Prostate gland (tissue), 2 donors: ENCODE data around the gene MS4A15. TPM values are rescaled to one million over a fixed set of nuclear protein-coding genes. Genes with fewer than 3 reads are reported as not detected.

Experiments
- DNase-seq: peaks from one replicate; pipeline ENCODE4 v3.0.0-alpha.2; 2019; ENCODE audit warnings: low spot score
- H3K27ac ChIP-seq, 2 donors: fragments of 200-600 bp; sonication (generic); 2 replicates each; pipeline ENCODE4 v1.5.1; 2017 to 2019
- H3K27me3 ChIP-seq: fragments of 200-600 bp; sonication (generic); replicated peaks from 2 replicates; pipeline ENCODE4 v1.5.1; 2019; ENCODE audit not compliant: insufficient read depth
- H3K36me3 ChIP-seq, 2 donors: fragments of 200-600 bp; sonication (generic); 1 replicate in 1 of 2; 2 replicates in 1 of 2; pipeline versions ENCODE4 v1.5.1 to v1.8.1; 2017 to 2019
- H3K4me1 ChIP-seq: fragments of 200-600 bp; sonication (generic); replicated peaks from 2 replicates; pipeline ENCODE4 v1.5.1; 2019
- H3K4me3 ChIP-seq, 2 donors: fragments of 200-600 bp; sonication (generic); 2 replicates each; pipeline ENCODE4 v1.5.1; 2017 to 2019
- H3K9me3 ChIP-seq: fragments of 200-600 bp; sonication (generic); 2 replicates; pipeline ENCODE4 v1.5.1; 2017
- CTCF ChIP-seq, 4 experiments: fragments of 200-600 bp in 2 of 4; fragments of 450-650 bp in 2 of 4; sonication (generic) in 2 of 4; IDR thresholded peaks; 1 replicate in 3 of 4; 2 replicates in 1 of 4; pipeline ENCODE4 v1.5.1; 2016 to 2019; ENCODE audit warnings: antibody characterized with exemption in 4 of 4, mild to moderate bottlenecking in 2 of 4, moderate library complexity in 2 of 4
- POLR2A ChIP-seq: fragments of 450-650 bp; IDR thresholded peaks from one replicate; pipeline ENCODE4 v1.6.1; 2016; ENCODE audit warnings: antibody characterized with exemption, mild to moderate bottlenecking
- POLR2AphosphoS5 ChIP-seq: sonication (generic); formaldehyde crosslinking; IDR thresholded peaks from one replicate; pipeline ENCODE4 v1.6.1; 2017; ENCODE audit warnings: antibody characterized with exemption
- WGBS: methylation state at CpG from one replicate; pipeline ENCODE4 v1.1.5; 2018; 5-methylcytosine and 5-hydroxymethylcytosine counted together
- intact Hi-C: fragments of 100-400 bp; cut with DNase I; formaldehyde crosslinking; loops from one replicate; pipeline ENCODE4 v1.14.2; 2022
- total RNA-seq, 2 donors: library from RNA; depleted of rRNA; stranded (reverse); fragments of >200 nt; gene quantifications; one replicate each; pipeline ENCODE4 v1.1.0, GENCODE V29; 2016

Gene MS4A15
- total RNA-seq, 2 donors from 2014 or later: not detected

- Histone ChIP-seq H3K27me3 (no peaks in the 10 kb centered on the region), H3K36me3 (no peaks in the 10 kb centered on the region), H3K4me1 (no peaks in the 10 kb centered on the region), H3K27ac (no peak overlapping the region), H3K9me3 (no peaks in the 10 kb centered on the region), H3K4me3 (no peak overlapping the region)
- WGBS: 81% methylated on average over 5 of the region's 5 CpGs
- no peak for TF ChIP-seq POLR2A
- no peak for TF ChIP-seq POLR2AphosphoS5
- TF ChIP-seq CTCF (IDR thresholded peaks at IDR 0.05): no peak
- no peak for DNase-seq
- intact Hi-C loops: no loop called here
Measured at GRCh38 chr11:60717956-60718355, 38.7 kb upstream of the MS4A15 start.

- no peaks in the 10 kb centered on the region for H3K4me1 ChIP-seq
- no peak for DNase-seq
- no peaks in the 10 kb centered on the region for H3K9me3 ChIP-seq
- intact Hi-C loops: no loop called here
- H3K27me3 ChIP-seq: no peaks in the 10 kb centered on the region
- TF ChIP-seq POLR2AphosphoS5 (no peak), CTCF (IDR thresholded peaks at IDR 0.05) (no peak), POLR2A (no peak)
- 46% methylated on average over 10 of the region's 10 CpGs for WGBS
- H3K36me3 ChIP-seq: no peaks in the 10 kb centered on the region
- H3K4me3 ChIP-seq: no peak overlapping the region
- H3K27ac ChIP-seq: no peak overlapping the region
Measured at GRCh38 chr11:60718524-60719316, 37.9 kb upstream of the MS4A15 start.

DNA sequence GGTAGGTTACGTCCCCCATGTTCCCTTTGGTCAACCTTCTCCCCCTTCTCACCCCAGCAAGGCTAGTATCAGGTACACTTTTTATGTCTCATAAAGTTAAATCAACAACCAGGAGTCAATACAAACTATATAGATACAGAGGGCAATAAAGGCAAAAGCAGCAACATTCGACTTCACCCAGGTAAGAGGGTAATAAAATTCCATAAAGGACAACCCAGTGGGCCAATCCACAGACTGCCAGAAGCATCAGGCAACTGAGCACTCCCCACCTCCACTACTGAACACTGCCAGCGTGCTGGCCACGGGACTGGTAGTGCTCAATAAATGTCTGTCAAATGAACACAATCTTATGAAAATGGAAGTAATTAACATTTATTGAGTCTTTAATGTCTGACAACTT is 37.3 kb upstream of the MS4A15 start:
- Histone ChIP-seq H3K36me3 (no peaks in the 10 kb centered on the region), H3K4me3 (no peak overlapping the region), H3K4me1 (no peaks in the 10 kb centered on the region), H3K27me3 (no peaks in the 10 kb centered on the region), H3K27ac (no peak overlapping the region), H3K9me3 (no peaks in the 10 kb centered on the region)
- DNase-seq: peak; percentile 37
- TF ChIP-seq POLR2AphosphoS5 (peak; percentile 47), POLR2A (no peak)
- 35% methylated on average over 4 of the region's 4 CpGs for WGBS
- intact Hi-C loops: no loop called here

GRCh38 chr11:60720460-60720859 is 36.2 kb upstream of the MS4A15 start:
- WGBS: 83% methylated on average over 6 of the region's 6 CpGs
- no peak overlapping the region for H3K4me3 ChIP-seq
- H3K36me3 ChIP-seq: no peaks in the 10 kb centered on the region
- TF ChIP-seq POLR2A (no peak), CTCF (IDR thresholded peaks at IDR 0.05) (no peak), POLR2AphosphoS5 (no peak)
- H3K9me3 ChIP-seq: no peaks in the 10 kb centered on the region
- no peaks in the 10 kb centered on the region for H3K4me1 ChIP-seq
- no peaks in the 10 kb centered on the region for H3K27me3 ChIP-seq
- intact Hi-C loops: no loop called here
- no peak overlapping the region for H3K27ac ChIP-seq
- DNase-seq: no peak

DNA sequence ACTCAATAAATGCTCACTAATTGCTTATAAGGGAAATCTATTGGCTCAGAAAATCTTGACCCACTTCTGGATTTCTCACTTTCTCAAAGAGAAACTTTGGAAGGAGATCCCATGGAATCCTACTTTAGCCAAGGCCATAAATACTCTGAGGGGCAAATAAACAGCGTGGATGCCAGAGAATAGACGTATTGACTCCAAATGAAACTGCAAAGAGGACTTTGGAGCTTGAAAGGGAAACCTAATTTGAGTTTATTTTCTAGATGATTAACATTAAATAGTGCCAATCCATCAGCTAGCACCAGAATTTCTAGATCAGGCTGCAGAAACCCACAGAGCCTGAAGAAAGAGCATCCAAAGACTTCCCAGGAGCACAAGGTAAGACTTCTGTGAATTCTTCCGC is 32.2 kb upstream of the MS4A15 start, which contains the start of gene MS4A18:
Gene MS4A18 (plus strand): TSS at position 301 of the 400 bp plus-strand sequence.
- intact Hi-C loops: no loop called here
- WGBS: 81% methylated on average over 3 of the region's 3 CpGs
- DNase-seq: no peak

More for the DNA sequence above, 32.2 kb upstream of the MS4A15 start, which contains the start of gene MS4A18:
- Histone ChIP-seq H3K27ac (no peak within 1 kb of the TSS), H3K27me3 (no peaks in the 10 kb centered on the region), H3K4me3 (no peak within 1 kb of the TSS), H3K36me3 (no peaks in the 10 kb centered on the region), H3K9me3 (no peaks in the 10 kb centered on the region), H3K4me1 (no peaks in the 10 kb centered on the region)
- TF ChIP-seq POLR2A (no peak), CTCF (IDR thresholded peaks at IDR 0.05) (no peak)
